Measurements from ENCODE around the gene GRID2.

GRID2 gene

DNA sequence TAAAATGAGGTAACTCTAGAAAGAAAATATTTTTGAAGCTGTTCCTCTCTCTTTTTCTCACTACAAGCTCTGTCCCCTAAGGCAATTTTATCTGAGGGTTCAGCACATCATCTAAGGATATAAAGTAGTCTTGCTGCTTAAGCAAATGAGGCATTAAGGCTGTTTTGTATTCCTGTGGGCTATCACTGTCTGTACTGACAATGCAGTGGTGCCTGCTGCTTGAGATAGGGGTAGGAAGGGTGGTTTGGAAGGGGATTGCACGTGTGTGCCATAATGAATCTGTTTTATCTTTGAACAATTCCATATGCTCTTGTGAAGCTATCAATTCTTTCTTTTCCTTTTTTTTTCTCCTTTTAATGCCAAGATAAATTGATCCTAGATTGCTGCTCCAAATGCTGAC lies 1396.8 kb downstream of the GRID2 start:
- no peak for DNase-seq
- Mint-ChIP-seq H3K4me3 (no peak overlapping the region), H3K9me3 (peaks cover 2% of the 10 kb centered on the region), H3K4me1 (no peaks in the 10 kb centered on the region), H3K27ac (no peak overlapping the region), H3K36me3 (no peaks in the 10 kb centered on the region), H3K27me3 (no peaks in the 10 kb centered on the region)
- CTCF ChIA-PET, result no interaction called here

DNA sequence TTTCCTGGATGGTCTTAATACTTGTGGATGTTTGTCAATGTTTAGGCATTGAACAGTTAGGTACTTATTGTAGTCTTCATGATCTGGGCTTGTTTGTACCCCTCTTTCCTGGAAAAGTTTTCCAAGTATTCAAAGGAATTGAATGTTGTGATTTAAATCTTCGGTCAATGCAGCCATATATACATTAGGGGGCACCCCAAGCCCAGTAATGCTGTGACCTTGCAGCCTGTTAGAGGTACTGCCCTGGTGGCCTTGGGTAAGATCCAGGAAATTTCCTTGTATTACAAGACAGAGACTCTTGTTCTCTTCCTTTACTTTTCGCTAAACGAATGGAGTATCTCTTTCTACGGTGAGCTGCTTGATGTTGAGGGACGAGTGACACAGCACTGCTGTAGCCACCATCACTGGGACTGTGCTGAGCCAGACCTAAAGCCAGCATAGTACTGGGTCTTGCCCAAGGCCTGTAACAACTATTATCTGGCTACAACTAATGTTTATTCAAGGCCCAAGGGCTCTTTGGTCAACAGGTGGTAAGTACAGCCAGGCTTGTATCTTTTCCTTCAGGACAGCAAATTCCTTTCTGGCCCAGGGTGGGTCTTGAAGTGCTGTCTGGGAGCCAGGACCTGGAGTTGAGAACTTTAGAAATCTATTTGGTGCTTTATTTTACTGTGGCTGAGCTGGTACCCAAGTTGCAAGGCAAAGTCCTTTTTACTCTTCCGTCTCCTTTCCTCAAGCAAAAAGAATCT lies 1406.5 kb downstream of the GRID2 start:
- Mint-ChIP-seq H3K36me3 (no peaks in the 10 kb centered on the region), H3K27me3 (no peaks in the 10 kb centered on the region), H3K4me1 (no peaks in the 10 kb centered on the region), H3K4me3 (no peak overlapping the region), H3K27ac (no peak overlapping the region), H3K9me3 (peaks cover 7% of the 10 kb centered on the region)
- no peak for DNase-seq
- CTCF ChIA-PET, result no interaction called here

DNA sequence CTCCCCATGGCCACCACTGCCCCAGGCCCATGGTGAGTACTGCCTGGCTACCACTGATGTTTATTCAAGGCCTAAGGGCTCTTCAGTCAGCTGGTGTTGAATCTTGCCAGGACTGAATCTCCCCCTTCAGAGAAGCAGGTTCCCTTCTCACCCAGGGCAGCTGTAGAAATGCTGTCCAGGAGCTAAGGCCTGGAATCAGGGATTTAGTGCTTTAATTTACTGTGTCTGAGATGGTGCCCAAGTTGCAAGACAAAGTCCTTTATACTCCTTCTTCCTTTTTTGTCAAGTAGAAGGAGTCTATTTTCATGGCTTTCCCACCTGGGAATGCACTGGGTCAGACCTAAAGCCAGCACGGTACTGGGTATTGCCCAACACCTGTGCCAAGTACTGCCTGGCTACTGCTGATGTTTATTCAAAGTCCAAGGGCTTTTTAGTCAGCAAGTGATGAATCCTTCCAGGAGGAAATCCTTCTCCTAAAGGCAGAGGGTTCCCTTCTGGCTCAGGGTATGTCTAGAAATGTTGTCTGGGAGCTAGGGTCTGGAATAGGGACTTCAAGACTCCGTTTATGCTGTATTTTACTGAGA lies 1407.2 kb downstream of the GRID2 start:
- Mint-ChIP-seq H3K4me3 (no peak overlapping the region), H3K27me3 (no peaks in the 10 kb centered on the region), H3K4me1 (no peaks in the 10 kb centered on the region), H3K27ac (no peak overlapping the region), H3K9me3 (peaks cover 7% of the 10 kb centered on the region), H3K36me3 (no peaks in the 10 kb centered on the region)
- CTCF ChIA-PET, result no interaction called here
- no peak for DNase-seq

DNA sequence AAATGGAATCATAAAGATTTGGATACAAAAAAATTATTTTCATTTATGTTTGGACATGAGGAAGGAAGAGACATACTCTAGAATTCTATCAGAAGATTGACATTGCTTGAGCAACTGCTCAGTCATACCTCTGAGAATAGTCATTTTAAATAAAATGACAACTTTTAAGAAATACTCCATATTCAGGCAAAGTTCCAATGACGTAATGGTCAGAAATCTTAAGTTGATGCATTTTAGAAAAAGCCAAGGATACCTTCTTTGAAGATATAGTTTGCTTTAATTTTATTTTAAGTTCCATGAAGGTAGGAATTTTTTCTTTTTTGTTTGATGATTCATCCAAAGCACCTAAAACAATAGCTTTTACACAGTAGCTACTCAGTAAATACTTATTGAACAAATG lies 1414.5 kb downstream of the GRID2 start:
- no peak for DNase-seq
- Mint-ChIP-seq H3K4me1 (no peaks in the 10 kb centered on the region), H3K4me3 (no peak overlapping the region), H3K9me3 (no peaks in the 10 kb centered on the region), H3K36me3 (no peaks in the 10 kb centered on the region), H3K27me3 (no peaks in the 10 kb centered on the region), H3K27ac (no peak overlapping the region)
- CTCF ChIA-PET, result no interaction called here

DNA sequence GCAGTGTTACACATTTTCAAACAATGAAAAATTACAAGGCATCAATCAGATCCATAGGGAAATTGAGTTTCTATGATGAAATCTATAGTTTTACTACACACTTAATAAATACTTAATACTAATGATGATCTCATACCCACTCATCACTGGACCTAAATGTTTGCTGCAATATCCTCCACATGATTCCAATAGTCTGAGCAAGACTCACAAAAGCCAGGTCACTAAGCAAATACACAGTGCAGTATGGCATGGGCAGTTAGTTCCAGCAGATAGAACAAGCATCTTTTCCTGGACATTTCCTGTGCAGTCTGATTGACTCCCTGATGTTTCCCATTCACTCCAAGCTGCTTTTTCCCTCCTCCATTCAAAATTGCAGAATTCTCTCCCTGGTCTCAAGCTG lies 1415.8 kb downstream of the GRID2 start:
- CTCF ChIA-PET, result no interaction called here
- Mint-ChIP-seq H3K4me1 (no peaks in the 10 kb centered on the region), H3K9me3 (no peaks in the 10 kb centered on the region), H3K36me3 (no peaks in the 10 kb centered on the region), H3K4me3 (no peak overlapping the region), H3K27me3 (no peaks in the 10 kb centered on the region), H3K27ac (no peak overlapping the region)
- DNase-seq, result no peak

DNA sequence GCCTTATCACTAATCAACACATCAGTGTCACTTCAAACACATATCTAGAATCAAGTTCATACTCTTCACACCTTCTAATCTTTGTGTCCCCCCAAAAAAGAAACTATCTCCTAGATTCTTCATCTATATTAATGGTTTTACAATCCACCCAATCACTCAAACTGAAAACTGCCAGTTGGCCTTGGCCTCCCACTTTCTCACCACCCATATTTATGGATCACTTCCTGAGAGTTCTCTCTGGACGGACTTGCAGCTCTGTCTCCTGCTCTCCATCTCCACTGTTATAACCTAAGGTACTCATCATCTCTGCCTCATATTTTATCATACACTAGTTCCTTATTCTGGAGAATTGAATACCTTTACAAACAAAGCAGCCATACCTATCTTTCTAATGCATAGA lies 1418.7 kb downstream of the GRID2 start:
- Mint-ChIP-seq H3K27ac (no peak overlapping the region), H3K4me3 (no peak overlapping the region), H3K27me3 (no peaks in the 10 kb centered on the region), H3K4me1 (no peaks in the 10 kb centered on the region), H3K36me3 (no peaks in the 10 kb centered on the region), H3K9me3 (no peaks in the 10 kb centered on the region)
- CTCF ChIA-PET, result no interaction called here
- DNase-seq, result no peak

DNA sequence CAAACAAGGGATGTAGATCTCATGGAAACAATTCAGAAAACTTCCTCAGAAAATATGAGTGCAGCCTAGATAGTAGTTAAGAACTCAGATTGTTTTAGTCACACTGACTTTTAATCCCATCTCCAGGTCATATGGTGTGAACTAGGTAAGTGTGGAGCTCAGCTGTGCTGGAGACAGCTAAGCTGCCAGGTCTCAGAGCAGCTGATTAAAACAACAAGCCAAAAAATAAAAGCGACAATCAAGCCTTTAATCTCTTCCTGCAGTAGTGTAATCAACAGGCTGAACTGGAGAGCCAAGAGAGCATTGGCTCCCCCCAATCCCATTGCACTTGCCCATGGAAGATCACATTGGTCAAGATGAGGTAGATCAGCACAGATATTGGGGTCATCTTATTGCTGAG lies 1426.5 kb downstream of the GRID2 start:
- Mint-ChIP-seq H3K36me3 (no peaks in the 10 kb centered on the region), H3K4me3 (no peak overlapping the region), H3K9me3 (no peaks in the 10 kb centered on the region), H3K4me1 (no peaks in the 10 kb centered on the region), H3K27me3 (no peaks in the 10 kb centered on the region), H3K27ac (no peak overlapping the region)
- no peak for DNase-seq
- CTCF ChIA-PET, result no interaction called here

DNA sequence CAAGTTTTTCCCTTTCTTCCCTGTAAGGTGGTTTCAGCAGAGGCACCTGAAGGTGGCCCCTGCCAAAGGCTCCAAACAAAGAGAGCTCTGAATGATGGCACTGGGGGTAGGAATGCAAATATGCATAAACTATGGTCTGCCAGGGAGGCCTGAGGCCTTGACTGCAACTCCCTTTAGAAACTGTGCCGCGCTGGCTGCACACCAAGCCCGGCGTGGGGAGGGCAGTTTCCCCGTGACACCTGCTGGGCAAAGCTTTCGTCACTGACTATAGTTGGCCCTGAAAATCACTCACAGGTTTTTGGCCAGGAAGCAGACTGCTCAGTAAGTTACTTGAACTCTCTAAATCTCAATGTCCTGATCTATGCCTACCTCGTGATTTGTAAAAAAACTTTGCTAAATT lies 1427.0 kb downstream of the GRID2 start:
- no peaks in the 10 kb centered on the region for H3K27me3 Mint-ChIP-seq
- no peaks in the 10 kb centered on the region for H3K36me3 Mint-ChIP-seq
- no peaks in the 10 kb centered on the region for H3K9me3 Mint-ChIP-seq
- no peak overlapping the region for H3K4me3 Mint-ChIP-seq
- DNase-seq, result no peak
- CTCF ChIA-PET, result no interaction called here
- H3K27ac Mint-ChIP-seq, result no peak overlapping the region
- H3K4me1 Mint-ChIP-seq, result no peaks in the 10 kb centered on the region

DNA sequence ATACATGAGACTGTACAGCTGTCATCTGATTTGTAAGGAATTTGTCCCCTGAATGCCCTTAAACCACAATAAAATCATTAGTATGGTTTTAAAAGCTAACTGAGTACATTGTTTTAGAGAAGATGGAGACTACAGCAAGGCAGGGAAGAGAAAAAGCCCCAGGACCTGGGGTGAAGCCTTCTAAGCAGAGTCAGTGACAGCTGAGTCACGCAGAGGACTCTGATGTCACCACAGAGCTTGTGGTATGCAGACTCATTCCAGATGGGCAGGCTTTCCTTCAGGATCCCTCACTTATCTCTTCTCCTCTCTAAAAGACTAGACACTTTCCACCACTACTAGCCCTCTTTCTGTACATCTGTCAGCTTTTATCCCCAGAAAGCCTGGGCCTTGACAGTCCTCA lies 1427.7 kb downstream of the GRID2 start:
- H3K36me3 Mint-ChIP-seq, result no peaks in the 10 kb centered on the region
- DNase-seq, result no peak
- H3K4me3 Mint-ChIP-seq, result no peak overlapping the region
- H3K27ac Mint-ChIP-seq, result no peak overlapping the region
- CTCF ChIA-PET, result no interaction called here
- no peaks in the 10 kb centered on the region for H3K9me3 Mint-ChIP-seq
- H3K4me1 Mint-ChIP-seq, result no peaks in the 10 kb centered on the region
- no peaks in the 10 kb centered on the region for H3K27me3 Mint-ChIP-seq

DNA sequence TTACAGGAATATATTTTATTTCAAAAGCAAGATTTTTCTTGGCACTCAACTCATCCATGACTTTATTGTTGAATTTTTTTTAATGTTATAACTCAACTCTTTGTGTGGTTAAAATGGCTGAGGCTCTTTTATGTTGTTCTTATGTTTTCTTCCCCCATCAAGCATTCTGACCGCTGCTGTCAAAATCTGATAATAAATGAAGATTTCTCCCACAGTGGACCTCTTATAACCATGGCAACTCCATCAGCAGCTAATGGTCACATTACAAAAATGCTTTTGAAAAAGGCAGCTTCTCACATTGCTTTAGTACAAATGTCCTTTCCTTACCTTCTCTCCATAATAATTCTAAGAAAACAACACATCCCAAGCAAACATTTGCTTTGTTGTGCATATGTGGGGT lies 1428.7 kb downstream of the GRID2 start:
- CTCF ChIA-PET, result no interaction called here
- no peaks in the 10 kb centered on the region for H3K4me1 Mint-ChIP-seq
- H3K27ac Mint-ChIP-seq, result no peak overlapping the region
- DNase-seq, result no peak
- no peak overlapping the region for H3K4me3 Mint-ChIP-seq
- H3K36me3 Mint-ChIP-seq, result no peaks in the 10 kb centered on the region
- no peaks in the 10 kb centered on the region for H3K27me3 Mint-ChIP-seq
- no peaks in the 10 kb centered on the region for H3K9me3 Mint-ChIP-seq

DNA sequence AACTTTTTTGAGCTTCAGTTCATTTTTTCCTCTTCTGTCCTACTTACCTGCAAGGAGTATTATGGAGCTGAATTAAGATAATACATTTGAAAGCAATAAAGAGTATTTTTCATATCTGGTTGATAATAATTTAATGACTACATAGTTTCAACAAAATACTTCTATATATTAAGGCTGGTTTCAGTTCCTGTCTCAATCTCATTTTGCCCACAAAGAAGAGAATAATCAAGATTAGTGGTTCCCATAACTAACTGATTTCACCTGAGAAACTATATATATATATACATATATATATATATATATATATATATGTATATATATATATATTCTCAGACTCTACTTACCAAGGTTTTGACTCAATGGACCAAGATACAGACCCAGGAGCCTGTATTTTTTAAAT lies 1437.1 kb downstream of the GRID2 start:
- H3K36me3 Mint-ChIP-seq, result no peaks in the 10 kb centered on the region
- CTCF ChIA-PET, result no interaction called here
- no peaks in the 10 kb centered on the region for H3K4me1 Mint-ChIP-seq

DNA sequence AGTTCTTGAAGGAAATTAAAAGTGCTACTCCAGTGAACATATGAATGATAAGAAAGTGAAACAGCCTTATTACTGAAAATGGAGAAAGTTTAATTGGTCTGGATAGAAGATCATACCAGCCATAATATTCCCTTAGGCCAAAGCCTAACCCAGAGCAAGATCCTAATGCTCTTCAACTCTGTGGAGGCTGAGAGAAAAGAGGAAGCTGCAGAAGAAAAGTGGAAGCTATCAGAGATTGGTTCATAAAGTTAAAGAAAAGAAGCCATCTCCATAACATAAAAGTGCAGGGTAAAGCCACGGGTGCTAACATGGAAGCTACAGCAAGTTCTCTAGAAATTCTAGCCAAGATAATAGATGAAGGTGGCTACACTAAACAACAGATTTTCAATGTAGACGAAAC lies 1439.3 kb downstream of the GRID2 start:
- DNase-seq, result no peak
- H3K4me1 Mint-ChIP-seq, result no peaks in the 10 kb centered on the region
- no peaks in the 10 kb centered on the region for H3K36me3 Mint-ChIP-seq
- CTCF ChIA-PET, result interaction anchor here (1.1 kb wide), 1 partner anchor 12 kb away, joined by 3 read pairs; no protein-coding TSS in a partner anchor
- H3K4me3 Mint-ChIP-seq, result no peak overlapping the region
- H3K27ac Mint-ChIP-seq, result no peak overlapping the region
- no peaks in the 10 kb centered on the region for H3K27me3 Mint-ChIP-seq
- H3K9me3 Mint-ChIP-seq, result no peaks in the 10 kb centered on the region

More for the DNA sequence above, 1437.1 kb downstream of the GRID2 start:
- Mint-ChIP-seq H3K27me3 (no peaks in the 10 kb centered on the region), H3K27ac (no peak overlapping the region), H3K4me3 (no peak overlapping the region), H3K9me3 (no peaks in the 10 kb centered on the region)
- no peak for DNase-seq

DNA sequence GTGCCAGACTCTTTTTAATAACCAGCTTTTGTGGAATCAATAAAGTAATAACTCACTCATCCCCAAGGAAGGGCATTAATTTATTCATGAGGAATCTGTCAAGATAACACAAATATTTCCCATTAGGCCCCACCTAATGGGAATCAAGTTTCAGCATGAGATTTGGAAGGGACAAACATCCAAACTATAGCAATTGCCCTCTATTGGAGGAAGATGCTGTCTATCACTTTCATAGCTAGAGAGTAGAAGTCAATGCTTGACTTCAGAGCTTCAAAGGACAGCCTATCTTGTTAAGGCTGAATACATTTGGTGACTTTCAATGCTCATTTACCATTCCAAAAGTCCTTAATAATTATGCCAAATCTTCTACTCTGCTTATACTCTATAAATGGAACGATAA lies 1439.9 kb downstream of the GRID2 start:
- CTCF ChIA-PET, result interaction anchor here (1.1 kb wide), 1 partner anchor 12 kb away, joined by 3 read pairs; no protein-coding TSS in a partner anchor
- no peaks in the 10 kb centered on the region for H3K27me3 Mint-ChIP-seq
- H3K27ac Mint-ChIP-seq, result no peak overlapping the region
- H3K4me3 Mint-ChIP-seq, result no peak overlapping the region
- no peaks in the 10 kb centered on the region for H3K4me1 Mint-ChIP-seq
- no peaks in the 10 kb centered on the region for H3K9me3 Mint-ChIP-seq
- H3K36me3 Mint-ChIP-seq, result no peaks in the 10 kb centered on the region
- no peak for DNase-seq

DNA sequence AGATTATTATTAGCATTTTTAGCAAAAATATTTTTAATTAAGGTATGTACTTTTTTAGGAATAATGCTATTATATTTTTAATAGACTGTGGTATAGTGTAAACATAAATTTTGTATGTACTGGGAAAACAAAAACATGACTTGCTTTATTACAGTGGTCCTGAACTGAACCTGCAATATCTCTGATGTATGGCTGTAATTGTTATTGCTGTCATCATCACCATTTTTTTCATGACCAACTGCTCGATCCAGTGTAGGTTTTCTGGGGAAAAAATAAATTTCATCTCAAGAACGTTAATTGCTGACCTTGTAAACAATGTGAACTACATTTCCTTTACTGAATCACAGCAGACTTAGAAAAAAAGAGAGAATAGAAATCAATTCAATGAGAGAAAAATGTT lies 1441.2 kb downstream of the GRID2 start:
- no peaks in the 10 kb centered on the region for H3K9me3 Mint-ChIP-seq
- no peak for DNase-seq
- no peak overlapping the region for H3K4me3 Mint-ChIP-seq
- H3K27ac Mint-ChIP-seq, result no peak overlapping the region
- H3K27me3 Mint-ChIP-seq, result no peaks in the 10 kb centered on the region
- CTCF ChIA-PET, result interaction anchor here (0.7 kb wide), 1 partner anchor 646 kb away, joined by 4 read pairs; no protein-coding TSS in a partner anchor
- no peaks in the 10 kb centered on the region for H3K4me1 Mint-ChIP-seq
- H3K36me3 Mint-ChIP-seq, result no peaks in the 10 kb centered on the region

DNA sequence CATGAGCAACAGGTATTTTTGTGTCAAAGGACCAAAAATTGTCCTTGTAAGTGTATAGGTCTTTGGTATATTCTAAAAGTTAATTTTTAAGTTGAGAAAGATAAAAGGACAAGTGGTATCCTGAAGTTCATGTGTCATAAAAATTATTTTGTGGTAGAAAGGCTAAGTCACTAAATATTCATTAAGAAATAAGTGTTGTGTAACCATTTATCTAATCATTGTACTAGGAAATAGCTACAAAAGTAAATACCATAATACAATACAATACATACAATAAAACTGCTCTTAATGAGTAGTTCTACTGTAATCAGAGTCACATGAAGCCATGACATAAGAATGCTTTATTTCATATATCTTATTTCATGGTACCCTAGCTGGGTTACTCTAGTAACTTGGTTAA lies 1442.3 kb downstream of the GRID2 start:
- no peak for DNase-seq
- H3K27ac Mint-ChIP-seq, result no peak overlapping the region
- CTCF ChIA-PET, result no interaction called here
- H3K4me1 Mint-ChIP-seq, result no peaks in the 10 kb centered on the region
- H3K27me3 Mint-ChIP-seq, result no peaks in the 10 kb centered on the region
- H3K4me3 Mint-ChIP-seq, result no peak overlapping the region
- H3K9me3 Mint-ChIP-seq, result no peaks in the 10 kb centered on the region
- no peaks in the 10 kb centered on the region for H3K36me3 Mint-ChIP-seq
